Cerebellar nuclear complex (tissue), 1 donor: Measurements from ENCODE around the gene USP17L17.
"Not testable (repeated sequence)": the region's sequence is repeated elsewhere in the genome, so short reads cannot be mapped to it uniquely, and the experiment has no call there.

ENCODE experiments used
- DNase-seq, 2 experiments: peaks; one replicate each; lab custom pipeline; 2025; lab: John Stamatoyannopoulos, UW

USP17L17 gene, protein sequence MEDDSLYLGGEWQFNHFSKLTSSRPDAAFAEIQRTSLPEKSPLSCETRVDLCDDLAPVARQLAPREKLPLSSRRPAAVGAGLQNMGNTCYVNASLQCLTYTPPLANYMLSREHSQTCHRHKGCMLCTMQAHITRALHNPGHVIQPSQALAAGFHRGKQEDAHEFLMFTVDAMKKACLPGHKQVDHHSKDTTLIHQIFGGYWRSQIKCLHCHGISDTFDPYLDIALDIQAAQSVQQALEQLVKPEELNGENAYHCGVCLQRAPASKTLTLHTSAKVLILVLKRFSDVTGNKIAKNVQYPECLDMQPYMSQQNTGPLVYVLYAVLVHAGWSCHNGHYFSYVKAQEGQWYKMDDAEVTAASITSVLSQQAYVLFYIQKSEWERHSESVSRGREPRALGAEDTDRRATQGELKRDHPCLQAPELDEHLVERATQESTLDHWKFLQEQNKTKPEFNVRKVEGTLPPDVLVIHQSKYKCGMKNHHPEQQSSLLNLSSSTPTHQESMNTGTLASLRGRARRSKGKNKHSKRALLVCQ

DNA sequence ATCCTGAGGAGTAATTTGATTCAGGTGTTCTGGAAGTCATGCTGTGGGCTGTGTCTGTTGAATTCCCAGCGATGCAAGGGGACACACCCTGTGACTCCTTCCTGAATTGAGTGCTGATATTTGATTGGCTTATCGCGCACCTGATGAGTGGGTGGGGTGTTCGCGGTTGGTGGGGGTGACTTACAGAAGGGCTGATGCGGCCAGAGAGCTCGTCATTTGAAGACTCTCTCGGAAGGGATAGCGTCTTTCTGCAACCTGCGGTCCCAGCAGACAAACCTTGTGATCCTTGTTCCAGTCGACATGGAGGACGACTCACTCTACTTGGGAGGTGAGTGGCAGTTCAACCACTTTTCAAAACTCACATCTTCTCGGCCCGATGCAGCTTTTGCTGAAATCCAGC lies at the start of gene USP17L17:
USP17L17 (plus strand) TSS at position 301 of the 400 bp plus-strand sequence; CDS start at position 301, 0 bp downstream.
- not testable (repeated sequence) for DNase-seq

DNA sequence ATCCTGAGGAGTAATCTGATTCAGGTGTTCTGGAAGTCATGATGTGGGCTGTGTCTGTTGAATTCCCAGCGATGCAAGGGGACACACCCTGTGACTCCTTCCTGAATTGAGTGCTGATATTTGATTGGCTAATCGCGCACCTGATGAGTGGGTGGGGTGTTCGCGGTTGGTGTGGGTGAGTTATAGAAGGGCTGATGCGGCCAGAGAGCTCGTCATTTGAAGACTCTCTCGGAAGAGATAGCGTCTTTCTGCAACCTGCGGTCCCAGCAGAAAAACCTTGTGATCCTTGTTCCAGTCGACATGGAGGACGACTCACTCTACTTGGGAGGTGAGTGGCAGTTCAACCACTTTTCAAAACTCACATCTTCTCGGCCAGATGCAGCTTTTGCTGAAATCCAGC lies 33.3 kb upstream of the USP17L17 start, which contains the start of gene USP17L10:
USP17L10 (plus strand) TSS at position 301 of the 400 bp plus-strand sequence; CDS start at position 301, 0 bp downstream.
- not testable (repeated sequence) for DNase-seq

DNA sequence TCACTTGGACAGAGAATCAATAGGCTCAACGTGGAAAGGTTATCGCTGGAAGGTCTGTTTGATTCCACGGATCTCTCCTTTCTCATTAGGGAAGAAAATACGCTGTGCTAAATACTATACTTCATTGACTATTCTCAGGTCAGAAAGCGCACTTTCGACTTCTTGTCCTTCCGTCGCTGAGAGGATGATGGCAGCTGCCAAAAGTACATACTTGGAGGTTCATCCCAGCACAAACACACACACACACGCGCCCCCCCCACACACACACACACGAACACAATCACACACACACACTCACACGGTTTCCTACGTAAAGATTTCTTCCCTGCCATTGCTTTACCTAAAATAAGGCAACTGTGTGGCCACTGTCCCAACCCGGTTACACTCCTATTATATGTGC lies 29.0 kb upstream of the USP17L17 start:
- not testable (repeated sequence) for DNase-seq

DNA sequence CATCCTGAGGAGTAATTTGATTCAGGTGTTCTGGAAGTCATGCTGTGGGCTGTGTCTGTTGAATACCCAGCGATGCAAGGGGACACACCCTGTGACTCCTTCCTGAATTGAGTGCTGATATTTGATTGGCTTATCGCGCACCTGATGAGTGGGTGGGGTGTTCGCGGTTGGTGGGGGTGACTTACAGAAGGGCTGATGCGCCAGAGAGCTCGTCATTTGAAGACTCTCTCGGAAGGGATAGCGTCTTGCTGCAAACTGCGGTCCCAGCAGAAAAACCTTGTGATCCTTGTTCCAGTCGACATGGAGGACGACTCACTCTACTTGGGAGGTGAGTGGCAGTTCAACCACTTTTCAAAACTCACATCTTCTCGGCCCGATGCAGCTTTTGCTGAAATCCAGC lies 28.6 kb upstream of the USP17L17 start, which contains the start of gene USP17L11:
USP17L11 (plus strand) TSS at position 301 of the 400 bp plus-strand sequence; CDS start at position 301, 0 bp downstream.
- not testable (repeated sequence) for DNase-seq

DNA sequence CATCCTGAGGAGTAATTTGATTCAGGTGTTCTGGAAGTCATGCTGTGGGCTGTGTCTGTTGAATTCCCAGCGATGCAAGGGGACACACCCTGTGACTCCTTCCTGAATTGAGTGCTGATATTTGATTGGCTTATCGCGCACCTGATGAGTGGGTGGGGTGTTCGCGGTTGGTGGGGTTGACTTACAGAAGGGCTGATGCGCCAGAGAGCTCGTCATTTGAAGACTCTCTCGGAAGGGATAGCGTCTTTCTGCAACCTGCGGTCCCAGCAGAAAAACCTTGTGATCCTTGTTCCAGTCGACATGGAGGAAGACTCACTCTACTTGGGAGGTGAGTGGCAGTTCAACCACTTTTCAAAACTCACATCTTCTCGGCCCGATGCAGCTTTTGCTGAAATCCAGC lies 23.8 kb upstream of the USP17L17 start, which contains the start of gene USP17L12:
USP17L12 (plus strand) TSS at position 301 of the 400 bp plus-strand sequence; CDS start at position 301, 0 bp downstream.
- DNase-seq, result not testable (repeated sequence)

DNA sequence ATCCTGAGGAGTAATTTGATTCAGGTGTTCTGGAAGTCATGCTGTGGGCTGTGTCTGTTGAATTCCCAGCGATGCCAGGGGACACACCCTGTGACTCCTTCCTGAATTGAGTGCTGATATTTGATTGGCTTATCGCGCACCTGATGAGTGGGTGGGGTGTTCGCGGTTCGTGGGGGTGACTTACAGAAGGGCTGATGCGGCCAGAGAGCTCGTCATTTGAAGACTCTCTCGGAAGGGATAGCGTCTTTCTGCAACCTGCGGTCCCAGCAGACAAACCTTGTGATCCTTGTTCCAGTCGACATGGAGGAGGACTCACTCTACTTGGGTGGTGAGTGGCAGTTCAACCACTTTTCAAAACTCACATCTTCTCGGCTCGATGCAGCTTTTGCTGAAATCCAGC lies 19.1 kb upstream of the USP17L17 start, which contains the start of gene USP17L13:
USP17L13 (plus strand) TSS at position 301 of the 400 bp plus-strand sequence; CDS start at position 301, 0 bp downstream.
- DNase-seq, result not testable (repeated sequence)

DNA sequence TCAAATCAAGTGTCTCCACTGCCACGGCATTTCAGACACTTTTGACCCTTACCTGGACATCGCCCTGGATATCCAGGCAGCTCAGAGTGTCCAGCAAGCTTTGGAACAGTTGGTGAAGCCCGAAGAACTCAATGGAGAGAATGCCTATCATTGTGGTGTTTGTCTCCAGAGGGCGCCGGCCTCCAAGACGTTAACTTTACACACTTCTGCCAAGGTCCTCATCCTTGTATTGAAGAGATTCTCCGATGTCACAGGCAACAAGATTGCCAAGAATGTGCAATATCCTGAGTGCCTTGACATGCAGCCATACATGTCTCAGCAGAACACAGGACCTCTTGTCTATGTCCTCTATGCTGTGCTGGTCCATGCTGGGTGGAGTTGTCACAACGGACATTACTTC lies 13.4 kb upstream of the USP17L17 start:
- not testable (repeated sequence) for DNase-seq

DNA sequence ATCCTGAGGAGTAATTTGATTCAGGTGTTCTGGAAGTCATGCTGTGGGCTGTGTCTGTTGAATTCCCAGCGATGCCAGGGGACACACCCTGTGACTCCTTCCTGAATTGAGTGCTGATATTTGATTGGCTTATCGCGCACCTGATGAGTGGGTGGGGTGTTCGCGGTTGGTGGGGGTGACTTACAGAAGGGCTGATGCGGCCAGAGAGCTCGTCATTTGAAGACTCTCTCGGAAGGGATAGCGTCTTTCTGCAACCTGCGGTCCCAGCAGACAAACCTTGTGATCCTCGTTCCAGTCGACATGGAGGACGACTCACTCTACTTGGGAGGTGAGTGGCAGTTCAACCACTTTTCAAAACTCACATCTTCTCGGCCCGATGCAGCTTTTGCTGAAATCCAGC lies 9.6 kb upstream of the USP17L17 start, which contains the start of gene USP17L15:
USP17L15 (plus strand) TSS at position 301 of the 400 bp plus-strand sequence; CDS start at position 301, 0 bp downstream.
- DNase-seq, result not testable (repeated sequence)

DNA sequence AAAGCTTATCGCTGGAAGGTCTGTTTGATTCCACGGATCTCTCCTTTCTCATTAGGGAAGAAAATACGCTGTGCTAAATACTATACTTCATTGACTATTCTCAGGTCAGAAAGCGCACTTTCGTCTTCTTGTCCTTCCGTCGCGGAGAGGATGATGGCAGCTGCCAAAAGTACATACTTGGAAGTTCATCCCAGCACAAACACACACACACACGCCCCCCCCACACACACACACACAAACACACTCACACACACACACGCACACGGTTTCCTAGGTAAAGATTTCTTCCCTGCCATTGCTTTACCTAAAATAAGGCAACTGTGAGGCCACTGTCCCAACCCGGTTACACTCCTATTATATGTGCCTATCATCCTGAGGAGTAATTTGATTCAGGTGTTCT lies 5.2 kb upstream of the USP17L17 start:
- not testable (repeated sequence) for DNase-seq

DNA sequence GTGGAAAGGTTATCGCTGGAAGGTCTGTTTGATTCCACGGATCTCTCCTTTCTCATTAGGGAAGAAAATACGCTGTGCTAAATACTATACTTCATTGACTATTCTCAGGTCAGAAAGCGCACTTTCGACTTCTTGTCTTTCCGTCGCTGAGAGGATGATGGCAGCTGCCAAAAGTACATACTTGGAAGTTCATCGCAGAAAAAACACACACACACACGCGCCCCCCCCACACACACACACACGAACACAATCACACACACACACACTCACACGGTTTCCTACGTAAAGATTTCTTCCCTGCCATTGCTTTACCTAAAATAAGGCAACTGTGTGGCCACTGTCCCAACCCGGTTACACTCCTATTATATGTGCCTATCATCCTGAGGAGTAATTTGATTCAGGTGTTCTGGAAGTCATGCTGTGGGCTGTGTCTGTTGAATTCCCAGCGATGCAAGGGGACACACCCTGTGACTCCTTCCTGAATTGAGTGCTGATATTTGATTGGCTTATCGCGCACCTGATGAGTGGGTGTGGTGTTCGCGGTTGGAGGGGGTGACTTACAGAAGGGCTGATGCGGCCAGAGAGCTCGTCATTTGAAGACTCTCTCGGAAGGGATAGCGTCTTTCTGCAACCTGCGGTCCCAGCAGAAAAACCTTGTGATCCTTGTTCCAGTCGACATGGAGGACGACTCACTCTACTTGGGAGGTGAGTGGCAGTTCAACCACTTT lies 4.4 kb downstream of the USP17L17 start, which contains the start of gene USP17L18:
USP17L18 (plus strand) TSS at position 678 of the 728 bp plus-strand sequence; CDS start at position 678, 0 bp downstream.
- DNase-seq, result not testable (repeated sequence)

DNA sequence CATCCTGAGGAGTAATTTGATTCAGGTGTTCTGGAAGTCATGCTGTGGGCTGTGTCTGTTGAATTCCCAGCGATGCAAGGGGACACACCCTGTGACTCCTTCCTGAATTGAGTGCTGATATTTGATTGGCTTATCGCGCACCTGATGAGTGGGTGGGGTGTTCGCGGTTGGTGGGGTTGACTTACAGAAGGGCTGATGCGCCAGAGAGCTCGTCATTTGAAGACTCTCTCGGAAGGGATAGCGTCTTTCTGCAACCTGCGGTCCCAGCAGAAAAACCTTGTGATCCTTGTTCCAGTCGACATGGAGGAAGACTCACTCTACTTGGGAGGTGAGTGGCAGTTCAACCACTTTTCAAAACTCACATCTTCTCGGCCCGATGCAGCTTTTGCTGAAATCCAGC lies 9.4 kb downstream of the USP17L17 start, which contains the start of gene USP17L19:
USP17L19 (plus strand) TSS at position 301 of the 400 bp plus-strand sequence; CDS start at position 301, 0 bp downstream.
- DNase-seq, result not testable (repeated sequence)

DNA sequence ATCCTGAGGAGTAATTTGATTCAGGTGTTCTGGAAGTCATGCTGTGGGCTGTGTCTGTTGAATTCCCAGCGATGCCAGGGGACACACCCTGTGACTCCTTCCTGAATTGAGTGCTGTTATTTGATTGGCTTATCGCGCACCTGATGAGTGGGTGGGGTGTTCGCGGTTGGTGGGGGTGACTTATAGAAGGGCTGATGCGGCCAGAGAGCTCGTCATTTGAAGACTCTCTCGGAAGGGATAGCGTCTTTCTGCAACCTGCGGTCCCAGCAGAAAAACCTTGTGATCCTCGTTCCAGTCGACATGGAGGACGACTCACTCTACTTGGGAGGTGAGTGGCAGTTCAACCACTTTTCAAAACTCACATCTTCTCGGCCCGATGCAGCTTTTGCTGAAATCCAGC lies 14.1 kb downstream of the USP17L17 start, which contains the start of gene USP17L20:
USP17L20 (plus strand) TSS at position 301 of the 400 bp plus-strand sequence; CDS start at position 301, 0 bp downstream.
- not testable (repeated sequence) for DNase-seq

DNA sequence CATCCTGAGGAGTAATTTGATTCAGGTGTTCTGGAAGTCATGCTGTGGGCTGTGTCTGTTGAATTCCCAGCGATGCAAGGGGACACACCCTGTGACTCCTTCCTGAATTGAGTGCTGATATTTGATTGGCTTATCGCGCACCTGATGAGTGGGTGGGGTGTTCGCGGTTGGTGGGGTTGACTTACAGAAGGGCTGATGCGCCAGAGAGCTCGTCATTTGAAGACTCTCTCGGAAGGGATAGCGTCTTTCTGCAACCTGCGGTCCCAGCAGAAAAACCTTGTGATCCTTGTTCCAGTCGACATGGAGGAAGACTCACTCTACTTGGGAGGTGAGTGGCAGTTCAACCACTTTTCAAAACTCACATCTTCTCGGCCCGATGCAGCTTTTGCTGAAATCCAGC lies 18.9 kb downstream of the USP17L17 start, which contains the start of gene USP17L21:
USP17L21 (plus strand) TSS at position 301 of the 400 bp plus-strand sequence; CDS start at position 301, 0 bp downstream.
- not testable (repeated sequence) for DNase-seq

DNA sequence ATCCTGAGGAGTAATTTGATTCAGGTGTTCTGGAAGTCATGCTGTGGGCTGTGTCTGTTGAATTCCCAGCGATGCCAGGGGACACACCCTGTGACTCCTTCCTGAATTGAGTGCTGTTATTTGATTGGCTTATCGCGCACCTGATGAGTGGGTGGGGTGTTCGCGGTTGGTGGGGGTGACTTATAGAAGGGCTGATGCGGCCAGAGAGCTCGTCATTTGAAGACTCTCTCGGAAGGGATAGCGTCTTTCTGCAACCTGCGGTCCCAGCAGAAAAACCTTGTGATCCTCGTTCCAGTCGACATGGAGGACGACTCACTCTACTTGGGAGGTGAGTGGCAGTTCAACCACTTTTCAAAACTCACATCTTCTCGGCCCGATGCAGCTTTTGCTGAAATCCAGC lies 23.6 kb downstream of the USP17L17 start, which contains the start of gene USP17L22:
USP17L22 (plus strand) TSS at position 301 of the 400 bp plus-strand sequence; CDS start at position 301, 0 bp downstream.
- DNase-seq, result not testable (repeated sequence)

DNA sequence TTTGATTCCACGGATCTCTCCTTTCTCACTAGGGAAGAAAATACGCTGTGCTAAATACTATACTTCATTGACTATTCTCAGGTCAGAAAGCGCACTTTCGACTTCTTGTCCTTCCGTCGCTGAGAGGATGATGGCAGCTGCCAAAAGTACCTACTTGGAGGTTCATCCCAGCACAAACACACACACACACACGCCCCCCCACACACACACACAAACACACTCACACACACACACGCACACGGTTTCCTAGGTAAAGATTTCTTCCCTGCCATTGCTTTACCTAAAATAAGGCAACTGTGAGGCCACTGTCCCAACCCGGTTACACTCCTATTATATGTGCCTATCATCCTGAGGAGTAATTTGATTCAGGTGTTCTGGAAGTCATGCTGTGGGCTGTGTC lies 28.0 kb downstream of the USP17L17 start:
- DNase-seq, result not testable (repeated sequence)
